CD1c-positive myeloid dendritic cell (primary cell): Measurements from ENCODE around the gene TGIF2.
A peak's percentile ranks its signal among the peaks of the same experiment; 100 is the strongest.

Experiments used
- DNase-seq: peaks from one replicate; pipeline ENCODE4 v3.0.0-alpha.2; 2016; ENCODE audit errors: extremely low spot score

TGIF2 gene

GRCh38 chr20:36573103-36573797 is at the start of gene TGIF2:
TGIF2 (plus strand) TSS chr20:36573597; CDS start chr20:36578775, 5,178 bp downstream.
- peak; percentile 77 for DNase-seq

- no peak for DNase-seq
Observed at GRCh38 chr20:36525620-36526365, 47.6 kb upstream of the TGIF2 start.

GRCh38 chr20:36526521-36527011 is 46.8 kb upstream of the TGIF2 start:
- no peak for DNase-seq

GRCh38 chr20:36527331-36528125 is 45.9 kb upstream of the TGIF2 start:
- DNase-seq = no peak

GRCh38 chr20:36528176-36528874 is 45.1 kb upstream of the TGIF2 start:
- DNase-seq = no peak

- no peak for DNase-seq
Observed at GRCh38 chr20:36528875-36529417, 44.5 kb upstream of the TGIF2 start.

- DNase-seq = no peak
Observed at GRCh38 chr20:36532388-36532787, 41.0 kb upstream of the TGIF2 start.

GRCh38 chr20:36532822-36533221 is 40.6 kb upstream of the TGIF2 start:
- DNase-seq = no peak

GRCh38 chr20:36538026-36538722 is 35.2 kb upstream of the TGIF2 start:
- no peak for DNase-seq

- DNase-seq = peak; percentile 31
Observed at GRCh38 chr20:36540551-36541211, 32.7 kb upstream of the TGIF2 start.

GRCh38 chr20:36541227-36541767 is 32.1 kb upstream of the TGIF2 start, which contains the start of gene MYL9:
MYL9 (plus strand) TSS chr20:36541519; CDS start chr20:36544885, 3,366 bp downstream.
- DNase-seq = peak; percentile 54

- no peak for DNase-seq
Observed at GRCh38 chr20:36541768-36542488, 31.5 kb upstream of the TGIF2 start.

- no peak for DNase-seq
Observed at GRCh38 chr20:36542516-36543183, 30.7 kb upstream of the TGIF2 start.

GRCh38 chr20:36543184-36544133 is 29.9 kb upstream of the TGIF2 start:
- DNase-seq = no peak

GRCh38 chr20:36544134-36545018 is 29.0 kb upstream of the TGIF2 start:
- no peak for DNase-seq

GRCh38 chr20:36546111-36546736 is 27.2 kb upstream of the TGIF2 start:
- DNase-seq = no peak
